ENCODE data around the gene DNTT.

Gene DNTT

DNA sequence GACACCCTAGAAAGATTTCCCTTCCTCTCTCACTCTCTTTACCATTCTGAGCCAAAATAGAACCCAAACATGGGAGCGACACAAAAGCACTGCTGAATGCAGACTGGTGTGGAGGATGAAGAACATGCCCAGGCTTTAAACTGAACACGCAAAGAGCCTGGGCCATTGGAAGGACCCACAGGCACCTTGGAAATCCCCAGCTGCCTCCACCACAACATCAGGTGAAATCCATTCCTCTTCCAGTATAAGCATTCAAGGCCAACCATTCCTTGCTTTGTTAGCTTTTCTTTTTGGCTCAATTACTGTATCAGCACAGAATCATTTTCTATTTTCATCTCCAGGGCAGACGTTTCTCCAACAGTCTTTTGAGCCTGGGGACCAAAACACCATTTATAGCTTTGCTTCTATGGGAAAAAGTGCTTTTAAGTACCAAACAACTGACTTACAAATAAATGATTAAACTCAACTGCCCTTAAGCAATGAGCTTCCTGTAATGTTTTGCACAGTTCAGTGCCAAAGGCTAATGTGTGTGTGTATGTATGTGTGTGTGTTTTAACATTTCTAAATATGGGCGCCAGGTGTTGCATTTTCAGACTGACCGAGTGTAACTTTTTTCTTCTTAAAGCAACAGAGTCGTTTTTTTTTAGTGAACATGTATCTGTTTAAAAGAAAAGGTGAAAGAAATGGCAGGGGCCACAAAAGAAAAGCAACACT lies 16.7 kb upstream of the DNTT start:
- DNase-seq = no peak
- no peaks in the 10 kb centered on the region for H3K27me3 ChIP-seq (ENCODE audit: insufficient read depth, low read depth, severe bottlenecking)
- no peaks in the 10 kb centered on the region for H3K9me3 ChIP-seq (ENCODE audit: severe bottlenecking)
- H3K4me3 ChIP-seq (ENCODE audit: low read depth, low read length) = no peak overlapping the region
- no peak overlapping the region for H3K27ac ChIP-seq
- TF ChIP-seq, protein P1, sequence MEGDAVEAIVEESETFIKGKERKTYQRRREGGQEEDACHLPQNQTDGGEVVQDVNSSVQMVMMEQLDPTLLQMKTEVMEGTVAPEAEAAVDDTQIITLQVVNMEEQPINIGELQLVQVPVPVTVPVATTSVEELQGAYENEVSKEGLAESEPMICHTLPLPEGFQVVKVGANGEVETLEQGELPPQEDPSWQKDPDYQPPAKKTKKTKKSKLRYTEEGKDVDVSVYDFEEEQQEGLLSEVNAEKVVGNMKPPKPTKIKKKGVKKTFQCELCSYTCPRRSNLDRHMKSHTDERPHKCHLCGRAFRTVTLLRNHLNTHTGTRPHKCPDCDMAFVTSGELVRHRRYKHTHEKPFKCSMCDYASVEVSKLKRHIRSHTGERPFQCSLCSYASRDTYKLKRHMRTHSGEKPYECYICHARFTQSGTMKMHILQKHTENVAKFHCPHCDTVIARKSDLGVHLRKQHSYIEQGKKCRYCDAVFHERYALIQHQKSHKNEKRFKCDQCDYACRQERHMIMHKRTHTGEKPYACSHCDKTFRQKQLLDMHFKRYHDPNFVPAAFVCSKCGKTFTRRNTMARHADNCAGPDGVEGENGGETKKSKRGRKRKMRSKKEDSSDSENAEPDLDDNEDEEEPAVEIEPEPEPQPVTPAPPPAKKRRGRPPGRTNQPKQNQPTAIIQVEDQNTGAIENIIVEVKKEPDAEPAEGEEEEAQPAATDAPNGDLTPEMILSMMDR (IDR thresholded peaks at IDR 0.05; ENCODE audit: low read depth, low read length) = no peak
- H3K36me3 ChIP-seq = no peaks in the 10 kb centered on the region

DNA sequence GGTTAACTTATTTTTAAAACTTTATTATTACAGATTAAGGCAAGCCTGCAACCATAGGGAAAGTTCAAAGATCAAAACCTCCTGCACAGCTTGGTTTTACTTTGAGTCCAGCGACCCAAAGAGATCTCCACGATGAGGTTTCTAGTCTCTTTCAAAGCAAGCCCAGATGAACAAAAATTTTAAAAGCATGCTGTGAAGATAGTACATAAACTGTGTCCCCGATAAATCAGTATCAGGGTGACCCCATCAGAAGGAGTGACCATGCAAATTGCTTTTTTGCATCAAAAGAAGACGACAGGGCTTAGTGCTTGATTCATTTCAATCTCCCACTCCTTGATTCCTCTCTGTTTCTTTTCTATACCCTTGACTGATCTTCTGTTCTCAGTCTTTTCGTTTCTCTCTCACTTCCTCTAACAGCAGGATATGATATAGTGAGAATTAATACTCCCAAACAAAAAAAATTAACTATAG lies 16.0 kb upstream of the DNTT start:
- H3K27ac ChIP-seq = no peak overlapping the region
- H3K4me3 ChIP-seq (ENCODE audit: low read depth, low read length) = no peak overlapping the region

DNA sequence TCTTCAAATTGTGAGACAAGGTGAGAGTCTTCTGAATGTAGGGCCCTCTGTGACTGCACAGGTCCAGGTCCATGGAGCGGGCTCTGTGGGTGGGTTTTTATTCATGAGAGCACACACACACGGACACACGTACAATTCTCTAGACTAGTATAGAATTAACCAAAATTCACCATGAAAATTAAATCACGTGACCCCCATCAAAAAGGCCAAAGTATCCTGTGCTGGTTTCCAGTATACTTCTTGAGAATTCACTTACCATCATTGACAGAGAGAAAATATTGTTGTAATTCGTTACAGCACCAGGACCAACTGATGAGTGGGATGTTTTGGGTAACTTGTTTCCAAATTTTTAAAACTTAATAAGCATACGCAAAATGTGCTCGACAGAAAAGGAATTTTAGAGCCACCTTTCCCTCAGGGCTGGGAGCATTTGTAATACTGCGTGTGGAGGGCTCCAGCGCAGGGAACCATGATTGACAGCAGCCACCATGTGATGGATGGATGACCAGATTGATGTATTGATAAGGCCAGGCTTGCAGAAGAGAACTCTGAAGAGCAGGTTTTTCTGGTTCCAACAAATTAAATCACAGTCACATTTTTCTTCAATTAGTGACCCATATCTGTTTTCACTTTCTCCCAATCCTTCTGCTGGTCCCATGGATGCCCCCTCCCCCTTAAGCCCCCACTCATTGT lies 14.9 kb upstream of the DNTT start:
- no peak for DNase-seq
- H3K9me3 ChIP-seq (ENCODE audit: severe bottlenecking) = no peaks in the 10 kb centered on the region
- no peak overlapping the region for H3K4me3 ChIP-seq (ENCODE audit: low read depth, low read length)
- no peaks in the 10 kb centered on the region for H3K36me3 ChIP-seq
- TF ChIP-seq, protein P1 (IDR thresholded peaks at IDR 0.05; ENCODE audit: low read depth, low read length) = no peak
- no peak overlapping the region for H3K27ac ChIP-seq
- H3K27me3 ChIP-seq (ENCODE audit: insufficient read depth, low read depth, severe bottlenecking) = no peaks in the 10 kb centered on the region

More for the DNA sequence above, 16.0 kb upstream of the DNTT start:
- TF ChIP-seq, protein P1 (IDR thresholded peaks at IDR 0.05; ENCODE audit: low read depth, low read length) = no peak
- DNase-seq = no peak
- Histone ChIP-seq H3K9me3 (ENCODE audit: severe bottlenecking) (no peaks in the 10 kb centered on the region), H3K27me3 (ENCODE audit: insufficient read depth, low read depth, severe bottlenecking) (no peaks in the 10 kb centered on the region), H3K36me3 (no peaks in the 10 kb centered on the region)

DNA sequence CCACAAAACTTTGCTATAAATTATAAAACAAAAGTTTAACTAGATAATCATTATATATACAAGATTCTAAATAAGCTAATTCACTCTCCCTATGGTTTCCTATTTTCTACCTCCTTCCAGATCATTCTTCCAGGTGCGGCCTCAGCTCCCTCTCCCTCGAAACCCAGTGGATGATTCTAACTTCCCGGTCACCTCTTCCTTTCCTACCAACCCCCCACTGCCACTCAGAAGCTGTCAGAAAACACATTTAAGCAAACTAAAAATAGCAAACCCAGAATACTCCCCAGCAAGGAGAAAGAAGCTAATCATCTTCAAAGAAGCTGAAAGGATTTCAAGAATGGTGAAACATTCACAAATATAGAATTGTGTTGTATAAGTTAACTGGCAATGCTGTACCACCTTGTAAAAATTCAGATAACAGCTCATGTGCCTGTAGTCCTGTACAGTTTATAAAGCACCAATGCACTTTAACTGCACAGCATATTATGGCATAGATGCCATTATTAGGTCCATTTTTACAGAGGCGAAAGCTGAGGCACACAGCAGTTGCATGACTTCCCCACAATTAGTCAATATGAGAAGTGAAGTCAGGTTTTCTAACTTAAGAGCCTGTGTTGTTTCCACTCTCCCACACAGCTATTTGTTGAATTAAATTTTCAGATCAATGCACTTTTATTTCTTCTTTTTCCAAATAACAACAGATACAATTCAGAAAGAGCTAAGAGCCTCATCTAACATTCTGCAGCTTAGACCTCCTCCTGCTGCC lies 13.7 kb upstream of the DNTT start:
- TF ChIP-seq, protein P1 (IDR thresholded peaks at IDR 0.05; ENCODE audit: low read depth, low read length) = no peak
- Histone ChIP-seq H3K27ac (no peak overlapping the region), H3K36me3 (no peaks in the 10 kb centered on the region), H3K9me3 (ENCODE audit: severe bottlenecking) (no peaks in the 10 kb centered on the region), H3K4me3 (ENCODE audit: low read depth, low read length) (no peak overlapping the region), H3K27me3 (ENCODE audit: insufficient read depth, low read depth, severe bottlenecking) (no peaks in the 10 kb centered on the region)
- no peak for DNase-seq

DNA sequence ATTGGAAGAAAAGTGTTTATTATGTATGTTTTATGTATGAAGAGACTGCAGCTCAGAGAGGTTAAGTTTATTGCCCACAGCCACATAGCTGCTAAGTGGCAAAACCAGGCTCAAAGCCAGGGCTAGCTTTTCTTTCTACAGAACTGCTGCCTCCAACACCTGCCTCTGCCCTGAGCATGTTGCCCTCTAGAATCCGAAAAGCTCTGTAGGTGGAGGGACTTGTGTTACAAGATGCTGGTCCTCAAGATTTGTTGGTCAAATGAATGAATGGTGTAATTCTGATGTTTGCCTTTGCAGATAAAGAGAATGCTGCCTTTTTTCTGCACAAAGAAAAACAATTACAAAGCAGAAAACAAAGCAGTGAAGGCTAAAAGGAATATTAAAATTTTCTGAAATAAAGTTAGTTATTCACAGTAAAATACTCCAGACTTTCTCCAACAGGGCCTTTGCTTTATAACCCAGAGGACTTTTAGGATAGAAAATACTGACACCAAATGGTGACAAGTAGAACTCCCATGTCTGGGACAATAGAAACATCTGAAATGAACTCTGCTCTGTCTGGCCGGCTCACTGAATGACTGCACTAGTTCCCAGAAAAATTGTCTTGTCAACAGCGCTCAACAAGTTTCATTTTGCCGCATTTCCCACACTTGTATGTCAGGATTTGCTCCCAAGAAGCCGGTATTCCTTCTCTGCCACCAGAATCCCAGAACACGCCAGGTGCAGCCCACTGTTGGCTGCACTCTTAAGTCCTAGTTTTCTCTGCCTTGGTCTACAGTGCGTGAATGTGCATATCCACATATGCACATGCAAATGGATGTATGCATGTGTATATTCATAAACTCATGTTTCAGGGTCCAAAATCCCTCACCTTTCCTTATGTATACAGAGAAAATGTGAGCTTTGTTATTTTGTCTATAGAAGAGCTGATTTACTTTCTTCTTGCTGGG lies 11.0 kb upstream of the DNTT start:
- no peaks in the 10 kb centered on the region for H3K27me3 ChIP-seq (ENCODE audit: insufficient read depth, low read depth, severe bottlenecking)
- TF ChIP-seq, protein P1 (IDR thresholded peaks at IDR 0.05; ENCODE audit: low read depth, low read length) = peak; percentile 44; the same call in 1 of the 2 replicates
- H3K9me3 ChIP-seq (ENCODE audit: severe bottlenecking) = no peaks in the 10 kb centered on the region
- no peak overlapping the region for H3K27ac ChIP-seq
- H3K36me3 ChIP-seq = no peaks in the 10 kb centered on the region
- peak; percentile 13 for DNase-seq
- no peak overlapping the region for H3K4me3 ChIP-seq (ENCODE audit: low read depth, low read length)
